GM21529 (cell line): ENCODE data around the gene KRT27.

Source experiments
- ATAC-seq: cut with Tn5 transposase; IDR thresholded peaks from one replicate; pipeline ENCODE4 v1.9.1; 2021; ENCODE audit not compliant: unreplicated experiment

The KRT27 gene

DNA sequence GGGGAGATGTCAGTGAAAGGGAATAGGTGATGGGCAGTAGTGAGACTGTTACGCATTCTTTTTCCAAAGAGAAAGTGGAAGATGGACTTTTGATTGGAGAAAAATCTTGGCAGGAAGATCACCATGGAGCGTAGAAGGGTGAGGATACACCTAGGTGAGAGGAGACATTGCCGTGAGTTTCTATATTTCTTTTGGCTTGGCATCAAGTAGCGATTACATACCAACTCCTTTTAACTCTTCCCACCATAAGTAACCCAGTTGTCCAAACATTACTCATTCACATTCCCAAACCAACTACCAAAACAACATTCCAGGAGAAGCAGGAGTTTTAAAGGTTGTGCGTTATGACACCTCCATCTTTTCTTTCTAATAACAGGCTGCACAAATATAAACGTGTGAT, 28.1 kb upstream of the KRT27 start:
- ATAC-seq: no peak

- no peak for ATAC-seq
These were observed 27.5 kb upstream of the KRT27 start for GRCh38 chr17:40809721-40810421.

DNA sequence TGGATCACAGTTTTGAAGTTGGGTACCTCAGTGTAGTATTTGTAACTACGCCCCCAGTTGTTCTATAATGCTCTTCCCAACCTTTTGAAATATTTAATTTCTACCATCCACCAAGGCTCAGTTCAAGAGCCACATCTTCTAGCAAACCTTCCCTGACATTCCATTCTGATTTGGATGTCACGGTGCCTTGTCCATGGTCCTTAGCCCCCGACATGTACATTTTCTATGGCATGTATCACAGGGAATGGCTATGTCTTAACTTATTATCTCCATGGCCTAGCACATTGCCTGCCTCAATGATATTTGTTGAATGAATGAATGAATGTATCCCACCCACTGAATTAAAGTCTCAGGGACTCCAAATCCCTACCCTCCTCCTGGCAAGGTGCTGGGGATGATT, 23.8 kb upstream of the KRT27 start:
- no peak for ATAC-seq

DNA sequence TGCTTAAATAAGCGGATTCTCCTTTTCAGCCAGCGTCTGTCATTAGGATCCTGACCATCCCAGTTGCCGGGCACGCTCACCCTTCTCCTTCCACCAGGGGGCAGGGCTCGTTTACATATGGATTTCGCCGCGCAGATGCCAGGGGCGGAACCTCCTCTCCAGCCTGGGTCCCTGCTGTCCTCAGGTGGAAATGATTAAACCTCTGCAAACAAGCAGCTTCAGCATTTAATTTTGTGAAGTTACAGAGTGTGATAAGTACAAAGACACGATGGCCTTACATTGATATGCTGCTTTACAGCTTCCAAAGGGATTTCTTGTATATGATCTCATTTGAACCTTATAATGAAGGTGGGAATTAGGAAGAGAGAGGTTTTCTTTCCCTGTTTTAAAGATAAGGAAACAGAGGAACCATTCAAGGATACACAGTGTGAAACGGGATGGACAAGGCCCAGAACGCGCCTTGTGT, 21.3 kb upstream of the KRT27 start:
- ATAC-seq: no peak

- no peak for ATAC-seq
These were observed 18.8 kb upstream of the KRT27 start for GRCh38 chr17:40801157-40801556.

DNA sequence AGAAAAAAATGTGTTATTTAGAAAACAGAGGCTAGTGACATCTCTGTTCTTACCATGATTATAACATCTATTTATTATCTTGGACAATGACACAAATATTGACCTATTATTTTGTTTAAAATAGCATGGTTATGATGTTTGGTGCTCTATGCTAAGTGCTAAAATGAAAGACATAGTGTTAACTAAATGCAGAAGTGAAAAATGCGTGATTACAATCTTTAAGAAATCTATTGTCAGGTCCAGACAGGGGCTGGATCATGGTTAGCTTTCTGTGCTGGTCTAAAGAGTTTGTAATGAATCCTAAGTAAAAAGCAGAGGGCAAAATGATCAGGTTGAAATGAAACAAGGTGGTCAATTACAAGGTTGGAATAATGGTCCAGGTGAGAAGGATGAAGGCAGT, 18.0 kb upstream of the KRT27 start:
- ATAC-seq: no peak

DNA sequence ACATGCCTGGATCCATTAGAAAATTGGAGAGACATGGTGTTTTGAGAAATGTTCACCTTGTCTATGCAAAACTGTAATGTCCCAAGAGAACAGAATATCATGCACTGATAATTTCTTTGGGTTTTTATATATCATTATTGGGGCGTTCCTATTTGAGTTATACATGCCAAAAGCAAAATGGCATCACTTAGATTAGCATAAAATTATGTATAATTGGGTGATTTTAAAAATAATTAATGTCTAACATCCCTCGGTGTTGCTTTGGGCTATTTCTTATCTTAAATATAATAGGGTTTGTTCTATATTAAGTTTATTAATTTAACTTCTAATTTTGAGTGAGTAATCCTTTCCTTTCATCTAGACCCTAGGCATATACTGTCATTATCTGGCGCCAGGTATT, 17.5 kb upstream of the KRT27 start, which contains the start of gene KRT28:
Gene KRT28, minus strand, starts transcription at position 101 of the 400 bp plus-strand sequence. Its CDS starts 66 bp downstream, at position 35.
- ATAC-seq: no peak

GRCh38 chr17:40796846-40797245, 14.5 kb upstream of the KRT27 start:
- no peak for ATAC-seq

DNA sequence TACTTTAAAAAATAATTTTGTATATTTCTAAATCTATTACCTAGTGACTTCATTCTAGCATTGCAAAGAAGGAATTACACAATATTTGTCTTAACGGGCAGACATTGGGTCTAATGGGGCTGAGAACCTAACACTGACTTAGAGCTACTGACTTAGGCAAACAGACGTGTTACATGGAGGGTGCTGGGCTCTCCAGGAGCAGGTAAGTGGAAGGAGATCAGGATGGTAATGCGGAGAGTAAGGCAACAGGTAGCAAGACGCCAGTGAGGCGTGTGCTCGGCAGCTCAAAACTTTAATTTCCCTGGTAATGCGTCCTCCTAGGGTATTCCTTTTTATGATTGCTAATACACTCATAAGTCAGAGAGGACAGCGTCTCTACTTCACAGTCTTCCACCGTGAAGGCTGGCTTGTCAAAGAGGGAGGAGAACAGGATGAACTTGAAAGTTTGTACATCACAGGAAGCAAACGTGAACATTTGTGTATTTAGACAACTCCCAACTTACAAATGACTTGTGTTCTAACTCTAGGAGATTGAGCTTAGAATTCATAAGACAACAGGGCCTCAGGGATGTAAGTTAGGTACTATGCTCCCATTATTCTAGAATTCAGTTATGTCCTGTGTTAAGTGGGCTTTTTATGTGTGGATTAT, 12.8 kb upstream of the KRT27 start:
- ATAC-seq: no peak

DNA sequence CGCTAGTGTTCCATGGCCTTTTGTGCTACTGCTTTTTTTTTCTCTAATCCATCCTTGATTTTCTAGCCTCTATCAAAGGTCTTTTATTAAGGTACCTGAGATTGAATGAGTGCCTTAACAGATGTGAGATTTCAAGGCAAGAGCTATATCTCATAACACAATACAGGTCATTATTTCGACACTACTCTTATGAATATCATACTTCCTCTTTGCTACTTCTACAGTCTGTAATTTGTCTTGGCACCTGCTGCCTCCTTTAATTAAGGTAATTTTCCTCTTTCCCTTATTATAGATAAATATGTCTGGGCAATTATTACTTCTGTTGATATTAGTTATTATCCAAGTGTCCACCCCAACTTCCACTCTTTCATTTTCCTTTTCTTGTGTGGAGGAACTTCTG, 12.1 kb upstream of the KRT27 start:
- ATAC-seq: no peak

DNA sequence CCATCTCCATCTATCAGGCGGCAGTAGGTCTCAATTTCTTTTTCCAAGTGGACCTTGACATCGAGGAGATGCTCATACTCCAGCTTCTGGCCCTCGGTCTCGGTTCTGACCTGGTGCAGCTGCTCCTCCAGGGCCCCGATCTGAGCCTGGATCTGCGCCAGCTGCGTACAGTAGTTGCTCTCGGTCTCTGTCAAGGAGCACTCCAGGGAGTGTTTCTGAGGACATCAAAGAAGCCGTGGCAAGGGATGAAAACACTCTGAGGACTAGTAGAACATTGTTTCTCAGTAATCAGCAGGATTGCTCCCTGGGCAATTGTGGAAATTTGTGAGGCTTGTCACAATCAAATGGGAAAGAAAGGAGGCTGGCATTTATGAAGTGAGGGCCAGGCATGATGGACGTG, 11.5 kb upstream of the KRT27 start:
- no peak for ATAC-seq

- ATAC-seq: no peak
These were observed 9.6 kb upstream of the KRT27 start for GRCh38 chr17:40791787-40792436.

- no peak for ATAC-seq
These were observed 8.8 kb upstream of the KRT27 start for GRCh38 chr17:40791111-40791510.

GRCh38 chr17:40779181-40779909, 3.0 kb downstream of the KRT27 start:
- ATAC-seq: no peak

DNA sequence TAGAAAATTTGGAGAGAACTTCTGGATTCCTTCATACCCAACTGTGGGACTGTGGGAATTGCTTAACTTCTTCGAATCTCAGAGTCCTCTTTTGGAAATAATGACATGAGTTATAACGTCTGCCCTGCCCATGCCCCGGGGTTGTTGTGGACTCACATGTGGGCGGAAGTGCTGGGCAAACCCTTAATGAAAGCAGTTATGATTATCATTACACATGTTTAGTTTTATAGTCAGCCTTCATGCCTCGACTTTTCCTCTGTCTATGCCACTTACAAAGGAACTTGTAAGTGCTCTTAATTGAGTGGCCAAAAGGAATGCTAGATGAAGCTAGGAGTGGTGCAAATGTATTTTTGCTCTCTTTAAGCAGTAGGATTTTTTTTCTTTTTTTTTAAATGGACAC, 3.9 kb downstream of the KRT27 start:
- no peak for ATAC-seq

GRCh38 chr17:40777971-40778370, 4.4 kb downstream of the KRT27 start:
- no peak for ATAC-seq

GRCh38 chr17:40777459-40777858, 4.9 kb downstream of the KRT27 start:
- ATAC-seq: no peak

GRCh38 chr17:40775945-40776344, 6.4 kb downstream of the KRT27 start:
- no peak for ATAC-seq

DNA sequence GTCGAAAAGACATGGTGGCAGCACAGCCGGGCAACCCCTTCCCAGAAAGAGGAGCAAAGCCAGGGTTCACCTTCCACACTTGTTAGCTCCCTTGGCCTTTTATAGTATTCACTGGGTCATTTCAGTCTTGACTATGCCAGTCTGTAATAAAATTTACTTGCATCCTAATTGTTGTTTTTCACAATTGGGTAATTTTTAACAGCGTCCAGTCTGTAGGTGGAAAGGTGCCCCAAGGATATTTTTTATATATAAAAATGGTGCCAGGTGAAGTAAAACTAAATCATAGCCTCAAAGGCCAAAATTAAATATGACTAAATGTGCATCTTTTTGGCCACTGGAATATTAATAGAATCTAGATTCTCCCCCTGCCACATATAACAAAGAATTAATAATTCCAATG, 10.2 kb downstream of the KRT27 start, which contains the start of gene KRT26:
Gene KRT26, minus strand, starts transcription at position 101 of the 400 bp plus-strand sequence. Its CDS starts 88 bp downstream, at position 13.
- ATAC-seq: no peak

- no peak for ATAC-seq
These were observed 16.7 kb downstream of the KRT27 start for GRCh38 chr17:40765657-40766056.

- no peak for ATAC-seq
These were observed 18.6 kb downstream of the KRT27 start for GRCh38 chr17:40763752-40764151.
